GM12878 (cell line): ENCODE data around the gene PYGO2. TPM values are rescaled to one million over a fixed set of nuclear protein-coding genes. Genes with fewer than 3 reads are reported as not detected.

Experiments
- ATAC-seq: fragments of 200-7000 bp; cut with Tn5 transposase; 3 replicates; pipeline ENCODE4 v1.9.1; 2020; ENCODE audit warnings: mild to moderate bottlenecking, moderate library complexity
- BruUV-seq: library from RNA; stranded (reverse); fragments of 400-500 nt; replicated peaks from 2 replicates; lab custom pipeline; 2021; lab: Mats Ljungman, UMichigan
- CTCF ChIA-PET: fragments of 300-600 bp; sonication (Branson Sonifier 250); formaldehyde crosslinking; extraction: SDS; loops from one replicate; lab custom pipeline; 2021; ENCODE audit warnings: inconsistent platforms; lab: Yijun Ruan, JAX
- POLR2A ChIA-PET: fragments of 350-600 bp; formaldehyde crosslinking; extraction: SDS; loops from one replicate; lab custom pipeline; 2021; ENCODE audit warnings: inconsistent platforms; lab: Charles Lee
- RAD21 ChIA-PET: fragments of 300-600 bp; sonication (Branson Sonifier 250); formaldehyde crosslinking; loops from one replicate; lab custom pipeline; 2023; ENCODE audit warnings: antibody characterized with exemption; ENCODE audit not compliant: unreplicated experiment; lab: Charles Lee
- SMC1A ChIA-PET: fragments of 300-600 bp; sonication (Branson Sonifier 250); formaldehyde crosslinking; loops from one replicate; lab custom pipeline; 2023; ENCODE audit not compliant: unreplicated experiment, uncharacterized antibody; lab: Charles Lee
- DNase-seq: peaks from one replicate; pipeline ENCODE4 v3.0.0-alpha.2; 2011; ENCODE audit warnings: low read depth, low spot score
- FAIRE-seq: peaks from 3 replicates; lab custom pipeline; 2011; peaks lifted over from hg19 to GRCh38; lab: Jason Lieb, UNC
- H2AFZ ChIP-seq: 2 replicates; pipeline ENCODE4 v1.6.0; 2011; ENCODE audit warnings: low read depth, low read length, control low read depth; ENCODE audit not compliant: control insufficient read depth
- H3K27ac ChIP-seq: 2 replicates; pipeline ENCODE4 v1.5.1; 2011; ENCODE audit warnings: control low read depth; ENCODE audit not compliant: control insufficient read depth, insufficient read depth
- H3K27me3 ChIP-seq, 2 experiments: replicated peaks in 1 of 2; 2 replicates each; pipeline versions ENCODE4 v1.6.0 to v1.6.1; 2011; ENCODE audit warnings: low read length in 1 of 2; ENCODE audit not compliant: control insufficient read depth in 2 of 2, insufficient read depth in 2 of 2
- H3K36me3 ChIP-seq, 2 experiments: 2 replicates each; pipeline ENCODE4 v1.5.1; 2011; ENCODE audit warnings: low read length in 1 of 2; ENCODE audit not compliant: control insufficient read depth in 2 of 2, insufficient read depth in 2 of 2
- H3K4me1 ChIP-seq: 2 replicates; pipeline ENCODE4 v1.6.1; 2011; ENCODE audit warnings: mild to moderate bottlenecking, low read length, moderate library complexity, mixed read lengths; ENCODE audit not compliant: control insufficient read depth, insufficient read depth
- H3K4me2 ChIP-seq: 2 replicates; pipeline ENCODE4 v1.6.0; 2011; ENCODE audit warnings: control low read depth; ENCODE audit not compliant: control insufficient read depth, insufficient read depth
- H3K4me3 ChIP-seq: fragments of 200-600 bp; sonication (generic); 2 replicates; pipeline ENCODE4 v1.5.1; 2016
- H3K79me2 ChIP-seq: 2 replicates; pipeline ENCODE4 v1.6.0; 2011; ENCODE audit warnings: low read length; ENCODE audit not compliant: control insufficient read depth, insufficient read depth
- H3K9ac ChIP-seq: 2 replicates; pipeline ENCODE4 v1.8.0; 2011; ENCODE audit warnings: low read length, control low read depth, mixed read lengths; ENCODE audit not compliant: control insufficient read depth, insufficient read depth
- H3K9me3 ChIP-seq: replicated peaks from 3 replicates; pipeline ENCODE4 v1.5.1; 2011; ENCODE audit warnings: mild to moderate bottlenecking, low read length; ENCODE audit not compliant: control insufficient read depth, insufficient read depth
- H4K20me1 ChIP-seq: 2 replicates; pipeline ENCODE4 v1.6.0; 2011; ENCODE audit not compliant: control insufficient read depth, insufficient read depth
- CBFB ChIP-seq: IDR thresholded peaks from 2 replicates; pipeline ENCODE4 v1.6.1; 2016; ENCODE audit warnings: antibody characterized with exemption, low read depth
- CBX3 ChIP-seq: fragments of 200-600 bp; sonication (generic); IDR thresholded peaks from 2 replicates; pipeline ENCODE4 v1.6.1; 2016; ENCODE audit warnings: low read depth, borderline replicate concordance
- CBX5 ChIP-seq: sonication (generic); IDR thresholded peaks from 2 replicates; pipeline ENCODE4 v1.6.1; 2016; ENCODE audit warnings: low read depth, moderate library complexity, mild to moderate bottlenecking, inconsistent platforms
- FOXM1 ChIP-seq: IDR thresholded peaks from 2 replicates; pipeline ENCODE4 v1.6.1; 2012; ENCODE audit warnings: low read depth, mild to moderate bottlenecking, inconsistent platforms, low read length, moderate library complexity
- HDGF ChIP-seq: fragments of 450-650 bp; IDR thresholded peaks from 2 replicates; pipeline ENCODE4 v1.6.1; 2016; ENCODE audit warnings: antibody characterized with exemption
- IKZF2 ChIP-seq, 2 experiments: fragments of 450-650 bp; IDR thresholded peaks; 2 replicates each; pipeline ENCODE4 v1.6.1; 2017; ENCODE audit warnings: mild to moderate bottlenecking in 2 of 2, moderate library complexity in 2 of 2
- KDM1A ChIP-seq: fragments of 200-600 bp; sonication (generic); IDR thresholded peaks from 2 replicates; pipeline ENCODE4 v1.6.1; 2016; ENCODE audit warnings: borderline replicate concordance
- LARP7 ChIP-seq: fragments of 450-650 bp; IDR thresholded peaks from 2 replicates; pipeline ENCODE4 v1.6.1; 2017; ENCODE audit warnings: mild to moderate bottlenecking
- SMAD5 ChIP-seq: IDR thresholded peaks from 2 replicates; pipeline ENCODE4 v1.6.1; 2016; ENCODE audit warnings: antibody characterized with exemption, low read depth
- SREBF1 ChIP-seq: IDR thresholded peaks from 2 replicates; pipeline ENCODE4 v1.6.1; 2012; ENCODE audit warnings: mild to moderate bottlenecking, low read length
- SRF ChIP-seq, 2 experiments: IDR thresholded peaks; 2 replicates each; pipeline ENCODE4 v1.6.1; 2011; ENCODE audit warnings: low read depth in 2 of 2, low read length in 2 of 2, mild to moderate bottlenecking in 1 of 2, moderate library complexity in 1 of 2
- SUZ12 ChIP-seq: fragments of 200-600 bp; sonication (generic); IDR thresholded peaks from one replicate; pipeline ENCODE4 v1.6.1; 2018; ENCODE audit warnings: antibody characterized with exemption, mild to moderate bottlenecking; ENCODE audit not compliant: unreplicated experiment
- TARDBP ChIP-seq: IDR thresholded peaks from 2 replicates; pipeline ENCODE4 v1.6.1; 2016; ENCODE audit warnings: borderline replicate concordance
- TCF7 ChIP-seq: IDR thresholded peaks from 2 replicates; pipeline ENCODE4 v1.6.1; 2014; ENCODE audit warnings: antibody characterized with exemption, borderline replicate concordance
- USF1 ChIP-seq: IDR thresholded peaks from 2 replicates; pipeline ENCODE4 v1.6.1; 2011; ENCODE audit warnings: borderline replicate concordance, low read depth, mild to moderate bottlenecking, moderate library complexity, mixed read lengths, low read length; ENCODE audit not compliant: insufficient read depth; ENCODE audit errors: extremely low read length
- YBX1 ChIP-seq: fragments of 450-650 bp; IDR thresholded peaks from 2 replicates; pipeline ENCODE4 v1.6.1; 2016; ENCODE audit warnings: antibody characterized with exemption
- YY1 ChIP-seq: IDR thresholded peaks from 2 replicates; pipeline ENCODE4 v1.6.1; 2011; ENCODE audit warnings: low read depth, mild to moderate bottlenecking, low read length
- ZNF622 ChIP-seq: fragments of 450-650 bp; IDR thresholded peaks from 2 replicates; pipeline ENCODE4 v1.6.1; 2017; ENCODE audit warnings: mild to moderate bottlenecking, inconsistent platforms
- WGBS: methylation state at CpG from one replicate; pipeline ENCODE4 v1.1.6; 2016; ENCODE audit warnings: low lambda C conversion rate; ENCODE audit not compliant: insufficient replicate concordance, insufficient coverage; ENCODE audit errors: missing lambda C conversion rate; 5-methylcytosine and 5-hydroxymethylcytosine counted together
- in situ Hi-C: fragments of 300-500 bp; cut with MboI; formaldehyde crosslinking; loops from 9 replicates; pipeline ENCODE4 v1.14.3; 2018; ENCODE audit warnings: mixed read lengths
- intact Hi-C: fragments of 100-400 bp; cut with micrococcal nuclease; formaldehyde crosslinking; loops from one replicate; pipeline ENCODE4 v1.14.2; 2022; ENCODE audit not compliant: unreplicated experiment
- polyA plus RNA-seq, 11 experiments: library from polyadenylated mRNA; depleted of rRNA in 4 of 11; unstranded in 6 of 11; stranded (reverse) in 5 of 11; fragments of >200 nt; fragmentation: Nextera tagmentation in 4 of 11; fragmentation: Illumina TruSeq in 1 of 11; extraction: Ambion mirVana in 4 of 11; extraction: Trizol in 1 of 11; gene quantifications; 1 replicate in 1 of 11; 2 replicates in 10 of 11; pipeline versions ENCODE4 v1.2.1 to v1.2.3, GENCODE V29; 2011 to 2016; ENCODE audit warnings: inconsistent platforms in 2 of 11, missing spikeins in 2 of 11, low read depth in 1 of 11
- total RNA-seq, 4 experiments: library from RNA; depleted of rRNA in 3 of 4; stranded (reverse); fragments of >200 nt in 3 of 4; fragmentation: Illumina TruSeq in 1 of 4; extraction: Trizol in 1 of 4; gene quantifications; 2 replicates each; pipeline versions ENCODE4 v1.2.1 to v1.2.3, GENCODE V29; 2013 to 2021
- TF ChIP-seq, protein P1 (sequence below): fragments of 450-650 bp; IDR thresholded peaks from 2 replicates; pipeline ENCODE4 v1.6.1; 2017; ENCODE audit warnings: low read depth, mild to moderate bottlenecking, moderate library complexity

Gene PYGO2
- total and polyA plus RNA-seq, 10 of the 15 experiments (the other 5 are each of a cell fraction or from before 2014, with no cell fraction given): 8.1 to 33.8 (median 23.5) TPM

GRCh38 chr1:154966111-154966510 is 4.5 kb upstream of the PYGO2 start (continued):
- TF ChIP-seq CBX3: no peak
- TF ChIP-seq CBX5: no peak
- TF ChIP-seq, protein P1, sequence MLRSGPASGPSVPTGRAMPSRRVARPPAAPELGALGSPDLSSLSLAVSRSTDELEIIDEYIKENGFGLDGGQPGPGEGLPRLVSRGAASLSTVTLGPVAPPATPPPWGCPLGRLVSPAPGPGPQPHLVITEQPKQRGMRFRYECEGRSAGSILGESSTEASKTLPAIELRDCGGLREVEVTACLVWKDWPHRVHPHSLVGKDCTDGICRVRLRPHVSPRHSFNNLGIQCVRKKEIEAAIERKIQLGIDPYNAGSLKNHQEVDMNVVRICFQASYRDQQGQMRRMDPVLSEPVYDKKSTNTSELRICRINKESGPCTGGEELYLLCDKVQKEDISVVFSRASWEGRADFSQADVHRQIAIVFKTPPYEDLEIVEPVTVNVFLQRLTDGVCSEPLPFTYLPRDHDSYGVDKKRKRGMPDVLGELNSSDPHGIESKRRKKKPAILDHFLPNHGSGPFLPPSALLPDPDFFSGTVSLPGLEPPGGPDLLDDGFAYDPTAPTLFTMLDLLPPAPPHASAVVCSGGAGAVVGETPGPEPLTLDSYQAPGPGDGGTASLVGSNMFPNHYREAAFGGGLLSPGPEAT: no peak
- TF ChIP-seq IKZF2 (IDR thresholded peaks at IDR 0.05): no peak
- TF ChIP-seq, all 136 proteins: peak for 0

- H3K9ac ChIP-seq: no peak overlapping the region
- peaks cover 8% of the 10 kb centered on the region; the same call in 1 of the 2 replicates for H3K4me1 ChIP-seq
- FAIRE-seq: no peak
- H3K79me2 ChIP-seq: peaks cover 32% of the 10 kb centered on the region
- ChIA-PET CTCF (interaction anchor here (1.8 to 3.5 kb wide), 3 partner anchors 9 to 35 kb away, joined by 4 to 11 read pairs (median 5); partner anchors contain the start of genes CKS1B and PBXIP1), SMC1A (interaction anchor here (0.9 to 1.4 kb wide), 2 partner anchors 9 to 18 kb away, joined by 3 to 4 read pairs; partner anchors contain the start of gene FLAD1), RAD21 (interaction anchor here (1.0 to 1.9 kb wide), 2 partner anchors 35 to 53 kb away, joined by 3 to 4 read pairs; no protein-coding TSS in a partner anchor), POLR2A (interaction anchor here (1.3 to 1.7 kb wide), 3 partner anchors 9 to 20 kb away, joined by 3 to 5 read pairs (median 4); partner anchors contain the start of gene CKS1B)
- peaks cover 12% of the 10 kb centered on the region in 2 experiments; a peak in 3 of 4 replicates for H3K36me3 ChIP-seq
- DNase-seq: no peak
- no peak overlapping the region for H3K4me2 ChIP-seq
- TF ChIP-seq TARDBP (no peak), SUZ12 (no peak), KDM1A (no peak), USF1 (no peak), HDGF (no peak), TCF7 (no peak), ZNF622 (no peak), SRF (IDR thresholded peaks at IDR 0.05; ENCODE audit: low read depth in 2 of 2, low read length in 2 of 2) (no peak), FOXM1 (no peak), YY1 (no peak), YBX1 (no peak), LARP7 (no peak), CBFB (no peak), SREBF1 (no peak), SMAD5 (no peak)
- no peaks in the 10 kb centered on the region for H3K27me3 ChIP-seq
- no peak overlapping the region for H3K4me3 ChIP-seq
- no peaks in the 10 kb centered on the region for H3K9me3 ChIP-seq
- H2AFZ ChIP-seq: no peak overlapping the region
- no TSS peak for BruUV-seq
- in situ Hi-C loops: no loop called here
- intact Hi-C loops: loop anchor here (5.0 kb wide), 1 partner anchor 38 kb away; the partner anchor contains the start of gene ZBTB7B
- ATAC-seq: no peak
- no peak overlapping the region for H3K27ac ChIP-seq
- H4K20me1 ChIP-seq: no peaks in the 10 kb centered on the region
- 71% methylated on average over 6 of the region's 6 CpGs for WGBS
These were observed 2.8 kb upstream of the PYGO2 start for GRCh38 chr1:154964359-154964758.
